ENCODE results near the gene DEPDC5.

GRCh38 chr22:31952094-31952401 lies 198.2 kb downstream of the DEPDC5 start:
- TF ChIP-seq EZH2 (IDR thresholded peaks at IDR 0.05; ENCODE audit: borderline replicate concordance, insufficient read depth, low read depth, low read length, poor library complexity, severe bottlenecking) (no peak), CTCF (IDR thresholded peaks at IDR 0.05) (no peak)

Data from B cell (primary cell).